SU-DHL-6 (cell line): Measurements from ENCODE around the gene SCRN2.

Experiments used
- CTCF ChIP-seq: fragments of 200-600 bp; sonication (generic); IDR thresholded peaks from one replicate; pipeline ENCODE4 v1.5.1; 2017; ENCODE audit warnings: antibody characterized with exemption, mild to moderate bottlenecking, low read length, moderate library complexity; ENCODE audit not compliant: insufficient read depth, poor library complexity, severe bottlenecking
- EZH2phosphoT487 ChIP-seq: fragments of 200-600 bp; sonication (generic), shearing (Covaris generic); conservative IDR thresholded peaks from 2 replicates; pipeline ENCODE4 v1.6.1; 2018; ENCODE audit warnings: mild to moderate bottlenecking, antibody characterized with exemption, low read length, moderate library complexity, mixed read lengths

- TF ChIP-seq EZH2phosphoT487 = no peak
- no peak for TF ChIP-seq CTCF
These were observed 37.3 kb upstream of the SCRN2 start for GRCh38 chr17:47878203-47879027.
